Spleen (tissue), 7 donors: ENCODE measurements around the gene ADAMTS12.

Experiments used
- POLR2A ChIP-seq, 3 donors: fragments of 450-650 bp; IDR thresholded peaks; one replicate each; pipeline ENCODE4 v1.5.1; 2017; ENCODE audit warnings: antibody characterized with exemption in 3 of 3, mild to moderate bottlenecking in 1 of 3
- TF ChIP-seq, protein P1 (sequence below), 11 experiments: fragments of 200-600 bp in 7 of 11; fragments of 450-650 bp in 4 of 11; sonication (generic) in 4 of 11; IDR thresholded peaks in 8 of 11; conservative IDR thresholded peaks in 3 of 11; 1 replicate in 7 of 11; 2 replicates in 4 of 11; pipeline versions ENCODE4 v1.4.0 to v1.8.0; 2016 to 2021; ENCODE audit warnings: antibody characterized with exemption in 11 of 11, inconsistent platforms in 4 of 11, mild to moderate bottlenecking in 1 of 11
- donor health status: DM: no; HTN: no; CAD: no; lungs with moderate emphysema.
- donor health status: DM: no; HTN: no; CAD: no.
- donor health status: DM: no; HTN: no; CAD: no.

GRCh38 chr5:33688526-33688925, 203.3 kb downstream of the ADAMTS12 start:
- TF ChIP-seq POLR2A (IDR thresholded peaks at IDR 0.05) = no peak
- TF ChIP-seq, protein P1, sequence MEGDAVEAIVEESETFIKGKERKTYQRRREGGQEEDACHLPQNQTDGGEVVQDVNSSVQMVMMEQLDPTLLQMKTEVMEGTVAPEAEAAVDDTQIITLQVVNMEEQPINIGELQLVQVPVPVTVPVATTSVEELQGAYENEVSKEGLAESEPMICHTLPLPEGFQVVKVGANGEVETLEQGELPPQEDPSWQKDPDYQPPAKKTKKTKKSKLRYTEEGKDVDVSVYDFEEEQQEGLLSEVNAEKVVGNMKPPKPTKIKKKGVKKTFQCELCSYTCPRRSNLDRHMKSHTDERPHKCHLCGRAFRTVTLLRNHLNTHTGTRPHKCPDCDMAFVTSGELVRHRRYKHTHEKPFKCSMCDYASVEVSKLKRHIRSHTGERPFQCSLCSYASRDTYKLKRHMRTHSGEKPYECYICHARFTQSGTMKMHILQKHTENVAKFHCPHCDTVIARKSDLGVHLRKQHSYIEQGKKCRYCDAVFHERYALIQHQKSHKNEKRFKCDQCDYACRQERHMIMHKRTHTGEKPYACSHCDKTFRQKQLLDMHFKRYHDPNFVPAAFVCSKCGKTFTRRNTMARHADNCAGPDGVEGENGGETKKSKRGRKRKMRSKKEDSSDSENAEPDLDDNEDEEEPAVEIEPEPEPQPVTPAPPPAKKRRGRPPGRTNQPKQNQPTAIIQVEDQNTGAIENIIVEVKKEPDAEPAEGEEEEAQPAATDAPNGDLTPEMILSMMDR (IDR thresholded peaks at IDR 0.05 in 8 of 11, conservative IDR thresholded peaks at IDR 0.05 in 3 of 11) = no peak
